Endothelial cell of hepatic sinusoid (primary cell): ENCODE measurements around the gene GSDMA.
"Not testable (repeated sequence)": the region's sequence is repeated elsewhere in the genome, so short reads cannot be mapped to it uniquely, and the experiment has no call there.

Experiments
- in situ Hi-C: cut with HindIII; loops from 2 replicates; pipeline ENCODE4 v1.10.0; 2017; ENCODE audit warnings: low sequenced_read_pairs

GSDMA gene

GRCh38 chr17:39929646-39930407, 33.0 kb upstream of the GSDMA start:
- in situ Hi-C loops = no loop called here

GRCh38 chr17:39933912-39934311, 28.9 kb upstream of the GSDMA start:
- in situ Hi-C loops = no loop called here

- in situ Hi-C loops = no loop called here
Observed at GRCh38 chr17:39934324-39934723, 28.5 kb upstream of the GSDMA start.

GRCh38 chr17:39935909-39936308, 26.9 kb upstream of the GSDMA start:
- in situ Hi-C loops = no loop called here

- in situ Hi-C loops = no loop called here
Observed at GRCh38 chr17:39937447-39937846, 25.4 kb upstream of the GSDMA start.

GRCh38 chr17:39938140-39938869, 24.5 kb upstream of the GSDMA start:
- in situ Hi-C loops = no loop called here

- in situ Hi-C loops = no loop called here
Observed at GRCh38 chr17:39939106-39939505, 23.7 kb upstream of the GSDMA start.

- in situ Hi-C loops = no loop called here
Observed at GRCh38 chr17:39939588-39940419, 23.0 kb upstream of the GSDMA start.

- in situ Hi-C loops = no loop called here
Observed at GRCh38 chr17:39943702-39944392, 19.0 kb upstream of the GSDMA start.

- in situ Hi-C loops = no loop called here
Observed at GRCh38 chr17:39944393-39944711, 18.5 kb upstream of the GSDMA start.

- in situ Hi-C loops = no loop called here
Observed at GRCh38 chr17:39946551-39947330, 16.1 kb upstream of the GSDMA start.

- in situ Hi-C loops = not testable (repeated sequence)
Observed at GRCh38 chr17:39948489-39948828, 14.3 kb upstream of the GSDMA start.

GRCh38 chr17:39949028-39949427, 13.8 kb upstream of the GSDMA start:
- in situ Hi-C loops = no loop called here

- in situ Hi-C loops = no loop called here
Observed at GRCh38 chr17:39950871-39951348, 11.9 kb upstream of the GSDMA start.

- in situ Hi-C loops = no loop called here
Observed at GRCh38 chr17:39951924-39952679, 10.7 kb upstream of the GSDMA start.

GRCh38 chr17:39952680-39953470, 9.9 kb upstream of the GSDMA start:
- in situ Hi-C loops = no loop called here

- in situ Hi-C loops = no loop called here
Observed at GRCh38 chr17:39953471-39953888, 9.3 kb upstream of the GSDMA start.

- in situ Hi-C loops = no loop called here
Observed at GRCh38 chr17:39954876-39955275, 7.9 kb upstream of the GSDMA start.

- in situ Hi-C loops = no loop called here
Observed at GRCh38 chr17:39955726-39956225, 7.0 kb upstream of the GSDMA start.
